HCT116 (cell line): Measurements from ENCODE around the gene ADK. TPM values are rescaled to one million over a fixed set of nuclear protein-coding genes. Genes with fewer than 3 reads are reported as not detected.

Source experiments
- ATAC-seq: fragments of 200-7000 bp; cut with Tn5 transposase; 2 replicates; pipeline ENCODE4 v1.9.1; 2020; ENCODE audit warnings: mild to moderate bottlenecking, moderate library complexity
- BruUV-seq: library from RNA; stranded (reverse); fragments of 400-500 nt; replicated peaks from 2 replicates; lab custom pipeline; 2021; lab: Mats Ljungman, UMichigan
- CTCF ChIA-PET: fragments of 300-600 bp; sonication (Branson Sonifier 250); formaldehyde crosslinking; loops from one replicate; lab custom pipeline; 2021; ENCODE audit warnings: antibody characterized with exemption; lab: Charles Lee
- POLR2A ChIA-PET: fragments of 300-600, 350-600 bp; sonication (Branson Sonifier 250); formaldehyde crosslinking; loops from one replicate; lab custom pipeline; 2021; ENCODE audit warnings: antibody characterized with exemption; lab: Charles Lee
- RAD21 ChIA-PET, 2 experiments: fragments of 300-600 bp; sonication (Branson Sonifier 250); formaldehyde crosslinking; loops; one replicate each; lab custom pipeline; 2023; ENCODE audit warnings: low total read pairs in 2 of 2; ENCODE audit not compliant: uncharacterized antibody in 2 of 2, unreplicated experiment in 2 of 2, low non-redundant PET in 1 of 2; lab: Charles Lee
- DNase-seq: peaks from one replicate; pipeline ENCODE4 v3.0.0-alpha.2; 2010; ENCODE audit warnings: low read depth, low spot score
- H2AFZ ChIP-seq: fragments of 200-600 bp; shearing (Covaris generic), sonication (generic); 2 replicates; pipeline ENCODE4 v1.6.1; 2017; ENCODE audit warnings: low read depth, mixed run types, mixed read lengths, antibody characterized with exemption, low read length; ENCODE audit not compliant: poor library complexity, severe bottlenecking
- H3K27ac ChIP-seq: 2 replicates; pipeline ENCODE4 v1.5.1; 2012; ENCODE audit warnings: low read depth, low read length
- H3K27me3 ChIP-seq: fragments of 200-600 bp; sonication (generic); 2 replicates; pipeline ENCODE4 v1.6.1; 2016; ENCODE audit warnings: mixed run types, low read length, mixed read lengths; ENCODE audit not compliant: insufficient read depth
- H3K36me3 ChIP-seq, 2 experiments: fragments of 200-500 bp in 1 of 2; fragments of 200-600 bp in 1 of 2; sonication (Bioruptor generic) in 1 of 2; sonication (generic) in 1 of 2; 2 replicates each; pipeline versions ENCODE4 v1.5.1 to v1.6.1; 2014 to 2016; ENCODE audit warnings: low read length in 2 of 2, inconsistent platforms in 1 of 2, mixed read lengths in 1 of 2, mixed run types in 1 of 2; ENCODE audit not compliant: insufficient read depth in 2 of 2, control insufficient read depth in 1 of 2
- H3K4me1 ChIP-seq, 2 experiments: fragments of 200-600 bp in 1 of 2; sonication (generic) in 1 of 2; 2 replicates each; pipeline versions ENCODE4 v1.5.1 to v1.6.1; 2012 to 2017; ENCODE audit warnings: low read length in 2 of 2, inconsistent platforms in 1 of 2, mild to moderate bottlenecking in 1 of 2, mixed read lengths in 1 of 2, mixed run types in 1 of 2, moderate library complexity in 1 of 2; ENCODE audit not compliant: insufficient read depth in 2 of 2, control insufficient read depth in 1 of 2
- H3K4me2 ChIP-seq: fragments of 200-600 bp; sonication (generic); 2 replicates; pipeline ENCODE4 v1.6.1; 2017; ENCODE audit warnings: mixed run types, low read length, mixed read lengths
- H3K4me3 ChIP-seq, 2 experiments: fragments of 200-600 bp in 1 of 2; sonication (generic) in 1 of 2; replicated peaks in 1 of 2; 2 replicates each; pipeline ENCODE4 v1.5.1; 2011 to 2016; ENCODE audit warnings: low read length in 2 of 2, control low read depth in 1 of 2, low read depth in 1 of 2, mild to moderate bottlenecking in 1 of 2, mixed read lengths in 1 of 2, mixed run types in 1 of 2
- H3K79me2 ChIP-seq: fragments of 200-600 bp; sonication (generic); 2 replicates; pipeline ENCODE4 v1.6.1; 2017; ENCODE audit warnings: mild to moderate bottlenecking, mixed run types, low read length, moderate library complexity, mixed read lengths; ENCODE audit not compliant: insufficient read depth
- H3K9ac ChIP-seq: fragments of 200-600 bp; sonication (generic); 2 replicates; pipeline ENCODE4 v1.6.1; 2016; ENCODE audit warnings: low read length, mixed read lengths
- H3K9me2 ChIP-seq: fragments of 200-600 bp; sonication (generic), shearing (Covaris generic); 2 replicates; pipeline ENCODE4 v1.6.1; 2017; ENCODE audit warnings: mixed run types, mild to moderate bottlenecking, moderate library complexity; ENCODE audit not compliant: insufficient read depth
- H3K9me3 ChIP-seq, 2 experiments: fragments of 200-500 bp in 1 of 2; fragments of 200-600 bp in 1 of 2; sonication (Bioruptor generic) in 1 of 2; sonication (generic) in 1 of 2; 2 replicates each; pipeline ENCODE4 v1.6.1; 2014 to 2017; ENCODE audit warnings: low read length in 2 of 2, mixed read lengths in 2 of 2, inconsistent platforms in 1 of 2, low read depth in 1 of 2, mild to moderate bottlenecking in 1 of 2, mixed run types in 1 of 2, moderate library complexity in 1 of 2; ENCODE audit not compliant: control insufficient read depth in 1 of 2, insufficient read depth in 1 of 2
- H4K20me1 ChIP-seq: fragments of 200-600 bp; sonication (generic), shearing (Covaris generic); 2 replicates; pipeline ENCODE4 v1.6.1; 2017; ENCODE audit warnings: mixed run types, mild to moderate bottlenecking, moderate library complexity; ENCODE audit not compliant: insufficient read depth
- CBX3 ChIP-seq: IDR thresholded peaks from 2 replicates; pipeline ENCODE4 v1.6.1; 2012; ENCODE audit warnings: low read depth
- CEBPB ChIP-seq: IDR thresholded peaks from 2 replicates; pipeline ENCODE4 v1.6.1; 2012; ENCODE audit warnings: low read depth
- CTCF ChIP-seq, 3 experiments: fragments of 200-600 bp in 1 of 3; sonication (generic) in 1 of 3; IDR thresholded peaks in 2 of 3; conservative IDR thresholded peaks in 1 of 3; 2 replicates each; pipeline ENCODE4 v1.5.1; 2012 to 2017; ENCODE audit warnings: low read depth in 2 of 3, low read length in 2 of 3, antibody characterized with exemption in 1 of 3, borderline replicate concordance in 1 of 3, control low read depth in 1 of 3, mild to moderate bottlenecking in 1 of 3, mixed read lengths in 1 of 3, mixed run types in 1 of 3, moderate library complexity in 1 of 3; ENCODE audit not compliant: insufficient read depth in 1 of 3
- ELF1 ChIP-seq: IDR thresholded peaks from 2 replicates; pipeline ENCODE4 v1.6.1; 2012; ENCODE audit warnings: low read depth, borderline replicate concordance
- EZH2phosphoT487 ChIP-seq: fragments of 200-600 bp; IDR thresholded peaks from 2 replicates; pipeline ENCODE4 v1.6.1; 2018; ENCODE audit warnings: antibody characterized with exemption, borderline replicate concordance
- FOSL1 ChIP-seq: IDR thresholded peaks from 2 replicates; pipeline ENCODE4 v1.6.1; 2012; ENCODE audit warnings: low read depth
- JUND ChIP-seq: IDR thresholded peaks from 2 replicates; pipeline ENCODE4 v1.6.1; 2012
- MAX ChIP-seq: IDR thresholded peaks from 2 replicates; pipeline ENCODE4 v1.6.1; 2012
- POLR2A ChIP-seq: IDR thresholded peaks from 2 replicates; pipeline ENCODE4 v1.7.0; 2011; ENCODE audit warnings: borderline replicate concordance; ENCODE audit not compliant: insufficient read depth, insufficient read length; ENCODE audit errors: extremely low read depth
- POLR2AphosphoS5 ChIP-seq: IDR thresholded peaks from 2 replicates; pipeline ENCODE4 v1.6.1; 2011; ENCODE audit warnings: mild to moderate bottlenecking, low read depth, low read length, moderate library complexity
- RAD21 ChIP-seq: IDR thresholded peaks from 2 replicates; pipeline ENCODE4 v1.6.1; 2012; ENCODE audit warnings: low read depth, mild to moderate bottlenecking
- REST ChIP-seq: IDR thresholded peaks from 2 replicates; pipeline ENCODE4 v1.6.1; 2012; ENCODE audit warnings: low read depth
- SIN3A ChIP-seq: IDR thresholded peaks from 2 replicates; pipeline ENCODE4 v1.6.1; 2012; ENCODE audit warnings: low read depth
- SP1 ChIP-seq: IDR thresholded peaks from 2 replicates; pipeline ENCODE4 v1.6.1; 2012; ENCODE audit warnings: low read depth
- SRF ChIP-seq: IDR thresholded peaks from 2 replicates; pipeline ENCODE4 v1.6.1; 2012; ENCODE audit warnings: low read depth
- TCF7L2 ChIP-seq: IDR thresholded peaks from 2 replicates; pipeline ENCODE4 v1.7.0; 2011; ENCODE audit warnings: borderline replicate concordance, inconsistent platforms; ENCODE audit not compliant: insufficient read depth, insufficient read length; ENCODE audit errors: extremely low read depth
- YY1 ChIP-seq: IDR thresholded peaks from 2 replicates; pipeline ENCODE4 v1.6.1; 2011; ENCODE audit warnings: low read length, low read depth, moderate library complexity, mild to moderate bottlenecking; ENCODE audit not compliant: insufficient replicate concordance; ENCODE audit errors: extremely low read depth
- ZBTB33 ChIP-seq: IDR thresholded peaks from 2 replicates; pipeline ENCODE4 v1.6.1; 2011; ENCODE audit warnings: mild to moderate bottlenecking, low read length, moderate library complexity; ENCODE audit not compliant: insufficient replicate concordance; ENCODE audit errors: extremely low read depth
- ZFX ChIP-seq: fragments of 450-650 bp; IDR thresholded peaks from 2 replicates; pipeline ENCODE4 v1.6.1; 2017
- ZNF274 ChIP-seq: fragments of 200-500 bp; sonication (Bioruptor generic); IDR thresholded peaks from 2 replicates; pipeline ENCODE4 v1.6.1; 2014; ENCODE audit warnings: mild to moderate bottlenecking, low read depth, low read length, inconsistent platforms
- intact Hi-C: fragments of 100-400 bp; cut with micrococcal nuclease; formaldehyde crosslinking; loops from 2 replicates; pipeline ENCODE4 v1.10.0; 2022
- total RNA-seq: library from RNA; stranded (reverse); gene quantifications from one replicate; pipeline ENCODE4 v1.2.1, GENCODE V29; 2021; ENCODE audit not compliant: unreplicated experiment

ADK gene
- total RNA-seq, 1 experiment from 2014 or later: 55.0 TPM

- Histone ChIP-seq H3K4me1 (peaks cover 24 to 33% of the 10 kb centered on the region in 2 experiments), H3K27ac (no peak overlapping the region), H4K20me1 (no peaks in the 10 kb centered on the region), H2AFZ (no peak overlapping the region), H3K4me3 (no peak overlapping the region), H3K4me2 (no peak overlapping the region), H3K9ac (no peak overlapping the region), H3K36me3 (no peaks in the 10 kb centered on the region), H3K9me3 (no peaks in the 10 kb centered on the region), H3K79me2 (peaks cover 96% of the 10 kb centered on the region), H3K27me3 (no peaks in the 10 kb centered on the region), H3K9me2 (no peaks in the 10 kb centered on the region)
- intact Hi-C loops: no loop called here
- ATAC-seq: no peak
- TF ChIP-seq FOSL1 (no peak), ZFX (no peak), MAX (no peak), POLR2A (no peak), TCF7L2 (no peak), SRF (no peak), REST (no peak), JUND (no peak), CEBPB (no peak), SIN3A (no peak), EZH2phosphoT487 (no peak), SP1 (no peak), CTCF (IDR thresholded peaks at IDR 0.05 in 2 of 3, conservative IDR thresholded peaks at IDR 0.05 in 1 of 3; ENCODE audit: borderline replicate concordance in 1 of 3, insufficient read depth in 1 of 3, low read depth in 2 of 3, low read length in 2 of 3) (no peak), CBX3 (no peak), RAD21 (no peak), ZBTB33 (no peak), ELF1 (no peak), YY1 (no peak), ZNF274 (no peak), POLR2AphosphoS5 (no peak)
- RAD21 ChIA-PET: no interaction called here
- no TSS peak for BruUV-seq
- CTCF ChIA-PET: no interaction called here
- no peak for DNase-seq
- POLR2A ChIA-PET: interaction anchor here (1.2 to 2.0 kb wide), 2 partner anchors 9 to 11 kb away, joined by 4 to 7 read pairs; no protein-coding TSS in a partner anchor
Observed at GRCh38 chr10:74187237-74187636, 36.2 kb downstream of the ADK start.
